Body of pancreas (tissue), 4 donors: Measurements from ENCODE around the gene RSBN1L.

ENCODE experiments used
- POLR2A ChIP-seq, 3 donors: fragments of 450-650 bp; IDR thresholded peaks; one replicate each; pipeline ENCODE4 v1.6.1; 2016; ENCODE audit warnings: antibody characterized with exemption in 3 of 3, mild to moderate bottlenecking in 2 of 3
- TF ChIP-seq, protein P1 (sequence below), 7 experiments: fragments of 450-650 bp in 4 of 7; fragments of 200-600 bp in 3 of 7; sonication (generic) in 3 of 7; IDR thresholded peaks; one replicate each; pipeline ENCODE4 v1.5.1; 2016 to 2019; ENCODE audit warnings: antibody characterized with exemption in 7 of 7

DNA sequence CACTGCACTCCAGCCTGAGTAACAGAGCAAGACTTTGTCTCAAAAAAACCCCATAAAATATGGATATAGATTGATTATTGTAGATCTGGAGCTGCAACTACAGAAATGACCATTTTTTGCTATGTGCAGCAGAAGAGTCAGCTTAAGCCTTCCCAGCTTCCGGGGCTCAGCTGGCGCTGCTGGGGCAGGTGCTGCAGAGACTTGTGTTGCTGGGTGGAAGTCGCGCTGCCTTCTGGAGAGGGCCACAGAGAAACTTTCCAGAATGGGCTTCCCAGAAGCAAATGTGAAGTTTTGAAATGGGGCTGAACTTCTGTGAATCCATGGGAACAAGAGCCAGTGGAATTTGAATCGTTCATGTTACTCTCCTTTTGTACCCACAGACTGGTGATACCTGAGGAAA is 37.3 kb upstream of the RSBN1L start:
- TF ChIP-seq, protein P1, sequence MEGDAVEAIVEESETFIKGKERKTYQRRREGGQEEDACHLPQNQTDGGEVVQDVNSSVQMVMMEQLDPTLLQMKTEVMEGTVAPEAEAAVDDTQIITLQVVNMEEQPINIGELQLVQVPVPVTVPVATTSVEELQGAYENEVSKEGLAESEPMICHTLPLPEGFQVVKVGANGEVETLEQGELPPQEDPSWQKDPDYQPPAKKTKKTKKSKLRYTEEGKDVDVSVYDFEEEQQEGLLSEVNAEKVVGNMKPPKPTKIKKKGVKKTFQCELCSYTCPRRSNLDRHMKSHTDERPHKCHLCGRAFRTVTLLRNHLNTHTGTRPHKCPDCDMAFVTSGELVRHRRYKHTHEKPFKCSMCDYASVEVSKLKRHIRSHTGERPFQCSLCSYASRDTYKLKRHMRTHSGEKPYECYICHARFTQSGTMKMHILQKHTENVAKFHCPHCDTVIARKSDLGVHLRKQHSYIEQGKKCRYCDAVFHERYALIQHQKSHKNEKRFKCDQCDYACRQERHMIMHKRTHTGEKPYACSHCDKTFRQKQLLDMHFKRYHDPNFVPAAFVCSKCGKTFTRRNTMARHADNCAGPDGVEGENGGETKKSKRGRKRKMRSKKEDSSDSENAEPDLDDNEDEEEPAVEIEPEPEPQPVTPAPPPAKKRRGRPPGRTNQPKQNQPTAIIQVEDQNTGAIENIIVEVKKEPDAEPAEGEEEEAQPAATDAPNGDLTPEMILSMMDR (IDR thresholded peaks at IDR 0.05), result no peak
- no peak for TF ChIP-seq POLR2A (IDR thresholded peaks at IDR 0.05)
